Smooth muscle cell (in vitro differentiated cells): ENCODE results near the gene JAKMIP1. TPM values are rescaled to one million over a fixed set of nuclear protein-coding genes. Genes with fewer than 3 reads are reported as not detected.

ENCODE experiments used
- DNase-seq: peaks from one replicate; lab custom pipeline; 2025; ENCODE audit not compliant: unreplicated experiment; lab: John Stamatoyannopoulos, UW
- H2AFZ ChIP-seq: fragments of 200-600 bp; sonication (generic); 2 replicates; pipeline ENCODE4 v1.6.0; 2016; ENCODE audit warnings: antibody characterized with exemption, low read depth, mild to moderate bottlenecking
- H3F3A ChIP-seq: fragments of 200-600 bp; sonication (generic); 2 replicates; pipeline ENCODE4 v1.6.0; 2017; ENCODE audit warnings: antibody characterized with exemption, low read depth
- H3K27ac ChIP-seq: fragments of 200-600 bp; sonication (generic); 2 replicates; pipeline ENCODE4 v1.5.1; 2016; ENCODE audit warnings: low read depth, mild to moderate bottlenecking
- H3K27me3 ChIP-seq: fragments of 200-600 bp; sonication (generic); 2 replicates; pipeline ENCODE4 v1.6.1; 2016; ENCODE audit warnings: low read depth, mild to moderate bottlenecking
- H3K36me3 ChIP-seq: fragments of 200-600 bp; sonication (generic); 2 replicates; pipeline ENCODE4 v1.5.1; 2016; ENCODE audit warnings: low read depth
- H3K4me1 ChIP-seq: fragments of 200-600 bp; sonication (generic); 2 replicates; pipeline ENCODE4 v1.5.1; 2016; ENCODE audit warnings: low read depth
- H3K4me2 ChIP-seq: fragments of 200-600 bp; sonication (generic); 2 replicates; pipeline ENCODE4 v1.6.0; 2016; ENCODE audit warnings: mild to moderate bottlenecking
- H3K4me3 ChIP-seq: fragments of 200-600 bp; sonication (generic); 2 replicates; pipeline ENCODE4 v1.5.1; 2016; ENCODE audit warnings: mild to moderate bottlenecking
- H3K79me2 ChIP-seq: fragments of 200-600 bp; sonication (generic); 2 replicates; pipeline ENCODE4 v1.6.0; 2016; ENCODE audit warnings: low read depth, mild to moderate bottlenecking
- H3K9ac ChIP-seq: fragments of 200-600 bp; sonication (generic); 2 replicates; pipeline ENCODE4 v1.6.0; 2016; ENCODE audit warnings: low read depth
- H3K9me3 ChIP-seq: fragments of 200-600 bp; sonication (generic); replicated peaks from 2 replicates; pipeline ENCODE4 v1.5.1; 2016; ENCODE audit warnings: low read depth
- H4K20me1 ChIP-seq: fragments of 200-600 bp; sonication (generic); 2 replicates; pipeline ENCODE4 v1.6.0; 2016; ENCODE audit warnings: low read depth
- CTCF ChIP-seq: fragments of 200-600 bp; sonication (generic); IDR thresholded peaks from 2 replicates; pipeline ENCODE4 v1.5.1; 2017; ENCODE audit warnings: borderline replicate concordance, mild to moderate bottlenecking, antibody characterized with exemption; ENCODE audit not compliant: insufficient read depth, poor library complexity, severe bottlenecking
- WGBS: methylation state at CpG from one replicate; pipeline ENCODE4 v1.1.7; 2016; ENCODE audit warnings: low lambda C conversion rate; 5-methylcytosine and 5-hydroxymethylcytosine counted together
- polyA plus RNA-seq: library from polyadenylated mRNA; unstranded; fragments of >200 nt; fragmentation: Nextera tagmentation; extraction: Ambion mirVana; gene quantifications from 2 replicates; pipeline ENCODE4 v1.2.1, GENCODE V29; 2016
- total RNA-seq: library from RNA; depleted of rRNA; stranded (reverse); fragments of >200 nt; gene quantifications from 2 replicates; pipeline ENCODE4 v1.2.3, GENCODE V29; 2014

The JAKMIP1 gene
- total and polyA plus RNA-seq, 2 experiments from 2014 or later = 0.64 TPM; not detected in 1

- H3K36me3 ChIP-seq = no peaks in the 10 kb centered on the region
- H3K4me3 ChIP-seq = no peak overlapping the region
- no peaks in the 10 kb centered on the region for H4K20me1 ChIP-seq
- no peaks in the 10 kb centered on the region for H3K4me1 ChIP-seq
- TF ChIP-seq CTCF = no peak
- WGBS = 89% methylated on average over 14 of the region's 14 CpGs
- no peak for DNase-seq
- H3K4me2 ChIP-seq = no peak overlapping the region
- H3K9ac ChIP-seq = no peak overlapping the region
- no peak overlapping the region for H2AFZ ChIP-seq
- peaks cover 7% of the 10 kb centered on the region for H3K9me3 ChIP-seq
- H3K79me2 ChIP-seq = no peaks in the 10 kb centered on the region
- H3K27ac ChIP-seq = no peak overlapping the region
- no peaks in the 10 kb centered on the region for H3F3A ChIP-seq
- no peaks in the 10 kb centered on the region for H3K27me3 ChIP-seq
These were observed 212.1 kb downstream of the JAKMIP1 start for GRCh38 chr4:5988086-5988845.

- no peaks in the 10 kb centered on the region for H3K4me1 ChIP-seq
- peaks cover 7% of the 10 kb centered on the region for H3K9me3 ChIP-seq
- no peak overlapping the region for H2AFZ ChIP-seq
- no peaks in the 10 kb centered on the region for H3F3A ChIP-seq
- H3K4me3 ChIP-seq = no peak overlapping the region
- no peak overlapping the region for H3K4me2 ChIP-seq
- TF ChIP-seq CTCF = no peak
- H3K27me3 ChIP-seq = peaks cover under 1% of the 10 kb centered on the region
- H3K36me3 ChIP-seq = no peaks in the 10 kb centered on the region
- H3K27ac ChIP-seq = no peak overlapping the region
- no peaks in the 10 kb centered on the region for H4K20me1 ChIP-seq
- no peaks in the 10 kb centered on the region for H3K79me2 ChIP-seq
- no peak overlapping the region for H3K9ac ChIP-seq
- no peak for DNase-seq
These were observed 215.5 kb downstream of the JAKMIP1 start for GRCh38 chr4:5984843-5985242.

- H3K27ac ChIP-seq = no peak overlapping the region
- WGBS = 84% methylated on average over 9 of the region's 9 CpGs
- no peaks in the 10 kb centered on the region for H4K20me1 ChIP-seq
- H3K9me3 ChIP-seq = peaks cover 7% of the 10 kb centered on the region
- no peaks in the 10 kb centered on the region for H3K36me3 ChIP-seq
- H2AFZ ChIP-seq = no peak overlapping the region
- no peak for TF ChIP-seq CTCF
- no peak overlapping the region for H3K9ac ChIP-seq
- H3K27me3 ChIP-seq = peaks cover 26% of the 10 kb centered on the region
- no peak for DNase-seq
- no peak overlapping the region for H3K4me2 ChIP-seq
- no peak overlapping the region for H3K4me3 ChIP-seq
- no peaks in the 10 kb centered on the region for H3F3A ChIP-seq
- no peaks in the 10 kb centered on the region for H3K4me1 ChIP-seq
- no peaks in the 10 kb centered on the region for H3K79me2 ChIP-seq
These were observed 218.0 kb downstream of the JAKMIP1 start for GRCh38 chr4:5982156-5982973.
